HG02885 (cell line): ENCODE measurements around the gene RARB.
A peak's percentile ranks its signal among the peaks of the same experiment; 100 is the strongest.

Source experiments
- ATAC-seq: cut with Tn5 transposase; IDR thresholded peaks from one replicate; pipeline ENCODE4 v1.9.1; 2021; ENCODE audit warnings: mild to moderate bottlenecking; ENCODE audit not compliant: unreplicated experiment, poor library complexity

RARB gene

DNA sequence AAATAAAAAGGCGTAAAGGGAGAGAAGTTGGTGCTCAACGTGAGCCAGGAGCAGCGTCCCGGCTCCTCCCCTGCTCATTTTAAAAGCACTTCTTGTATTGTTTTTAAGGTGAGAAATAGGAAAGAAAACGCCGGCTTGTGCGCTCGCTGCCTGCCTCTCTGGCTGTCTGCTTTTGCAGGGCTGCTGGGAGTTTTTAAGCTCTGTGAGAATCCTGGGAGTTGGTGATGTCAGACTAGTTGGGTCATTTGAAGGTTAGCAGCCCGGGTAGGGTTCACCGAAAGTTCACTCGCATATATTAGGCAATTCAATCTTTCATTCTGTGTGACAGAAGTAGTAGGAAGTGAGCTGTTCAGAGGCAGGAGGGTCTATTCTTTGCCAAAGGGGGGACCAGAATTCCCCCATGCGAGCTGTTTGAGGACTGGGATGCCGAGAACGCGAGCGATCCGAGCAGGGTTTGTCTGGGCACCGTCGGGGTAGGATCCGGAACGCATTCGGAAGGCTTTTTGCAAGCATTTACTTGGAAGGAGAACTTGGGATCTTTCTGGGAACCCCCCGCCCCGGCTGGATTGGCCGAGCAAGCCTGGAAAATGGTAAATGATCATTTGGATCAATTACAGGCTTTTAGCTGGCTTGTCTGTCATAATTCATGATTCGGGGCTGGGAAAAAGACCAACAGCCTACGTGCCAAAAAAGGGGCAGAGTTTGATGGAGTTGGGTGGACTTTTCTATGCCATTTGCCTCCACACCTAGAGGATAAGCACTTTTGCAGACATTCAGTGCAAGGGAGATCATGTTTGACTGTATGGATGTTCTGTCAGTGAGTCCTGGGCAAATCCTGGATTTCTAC lies at the start of gene RARB:
Gene RARB (plus strand): TSS at position 322 of the 847 bp plus-strand sequence. CDS start 469 bp downstream, at position 791.
- peak; percentile 62 for ATAC-seq

DNA sequence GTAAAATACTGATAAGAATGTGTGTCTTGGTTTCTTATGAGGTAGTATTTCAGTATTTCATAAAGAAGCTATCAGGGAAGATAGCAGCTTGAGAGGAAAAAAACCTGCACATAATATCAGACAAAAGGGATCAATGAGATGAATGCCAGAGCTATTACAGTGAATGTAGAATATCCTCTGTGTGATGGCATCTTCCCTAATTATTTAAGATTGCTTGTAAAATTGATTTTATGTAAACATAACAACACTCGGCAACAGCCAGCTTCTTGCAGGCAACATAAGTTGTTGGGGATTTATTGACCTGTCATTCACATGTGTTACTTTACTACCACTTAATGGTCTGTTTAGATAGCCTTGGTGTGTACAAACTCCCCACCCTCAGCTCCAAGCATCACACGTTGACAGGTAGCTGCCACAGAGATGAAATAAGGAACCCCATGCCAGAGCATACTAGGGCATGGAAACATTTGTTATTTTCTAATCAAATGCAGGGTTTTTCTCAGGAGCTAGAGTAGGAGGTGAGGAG lies 49.2 kb upstream of the RARB start:
- ATAC-seq = no peak

DNA sequence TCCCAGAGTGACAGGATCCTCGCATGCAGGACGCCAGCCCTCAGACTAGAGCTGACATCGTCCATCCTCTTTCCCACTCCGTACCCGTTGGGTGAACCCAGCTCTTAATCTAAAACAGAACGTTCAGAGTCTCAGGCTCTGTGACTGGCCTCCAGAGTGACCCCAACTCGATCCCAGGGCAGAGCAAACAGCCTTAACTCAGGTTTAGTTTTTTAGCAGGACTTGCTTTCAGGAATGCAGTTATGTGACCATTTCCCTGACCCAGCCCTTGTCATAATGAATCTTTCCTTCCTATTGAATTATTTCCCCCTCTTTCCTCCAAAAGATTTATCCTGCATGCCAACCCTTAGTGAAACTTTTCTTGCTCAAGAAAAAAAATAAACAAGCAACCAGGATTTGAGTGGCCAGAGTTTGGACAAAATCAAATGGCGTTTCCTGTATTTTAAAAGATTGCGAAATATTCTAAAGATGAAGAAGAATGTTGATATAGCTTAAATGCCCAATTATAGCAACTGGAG lies 47.8 kb upstream of the RARB start:
- ATAC-seq = no peak

DNA sequence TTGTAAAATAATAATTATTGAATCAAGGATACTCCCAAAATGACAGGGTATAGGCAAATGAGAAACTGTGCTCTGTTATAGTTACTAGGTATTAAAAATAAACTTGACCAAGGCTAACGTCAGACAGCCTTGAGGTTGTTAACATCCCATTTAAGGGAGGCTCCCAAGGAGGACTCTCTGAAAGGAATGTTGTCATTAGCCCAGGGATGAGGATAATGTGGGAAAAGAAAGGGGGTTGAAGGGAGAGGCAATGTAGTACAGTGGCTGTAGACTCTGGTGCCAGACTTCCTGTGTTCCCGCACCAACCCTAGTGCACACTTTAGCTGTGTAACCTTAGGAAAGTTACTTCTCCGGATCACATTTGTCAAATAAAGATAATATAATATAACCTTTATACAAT lies 47.0 kb upstream of the RARB start:
- no peak for ATAC-seq

DNA sequence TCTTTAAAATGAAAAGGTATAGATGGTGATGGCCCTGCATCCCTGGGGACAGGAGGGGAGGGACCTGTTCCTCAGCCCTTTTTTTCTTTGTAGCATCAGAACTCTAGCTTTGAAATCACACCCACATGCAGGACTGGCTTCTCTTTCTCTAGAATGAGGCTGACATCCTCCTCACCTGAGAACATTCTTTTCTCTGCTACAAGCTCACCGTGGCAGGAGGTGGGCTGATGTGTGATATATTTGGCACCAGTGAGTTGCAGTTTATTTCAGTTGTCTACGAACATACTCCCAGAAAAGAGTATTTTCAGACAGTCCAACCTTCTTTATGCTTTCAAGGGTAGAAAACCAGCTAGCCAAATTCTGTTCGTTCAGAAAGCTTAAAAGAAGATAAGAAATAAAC lies 43.6 kb upstream of the RARB start:
- no peak for ATAC-seq

DNA sequence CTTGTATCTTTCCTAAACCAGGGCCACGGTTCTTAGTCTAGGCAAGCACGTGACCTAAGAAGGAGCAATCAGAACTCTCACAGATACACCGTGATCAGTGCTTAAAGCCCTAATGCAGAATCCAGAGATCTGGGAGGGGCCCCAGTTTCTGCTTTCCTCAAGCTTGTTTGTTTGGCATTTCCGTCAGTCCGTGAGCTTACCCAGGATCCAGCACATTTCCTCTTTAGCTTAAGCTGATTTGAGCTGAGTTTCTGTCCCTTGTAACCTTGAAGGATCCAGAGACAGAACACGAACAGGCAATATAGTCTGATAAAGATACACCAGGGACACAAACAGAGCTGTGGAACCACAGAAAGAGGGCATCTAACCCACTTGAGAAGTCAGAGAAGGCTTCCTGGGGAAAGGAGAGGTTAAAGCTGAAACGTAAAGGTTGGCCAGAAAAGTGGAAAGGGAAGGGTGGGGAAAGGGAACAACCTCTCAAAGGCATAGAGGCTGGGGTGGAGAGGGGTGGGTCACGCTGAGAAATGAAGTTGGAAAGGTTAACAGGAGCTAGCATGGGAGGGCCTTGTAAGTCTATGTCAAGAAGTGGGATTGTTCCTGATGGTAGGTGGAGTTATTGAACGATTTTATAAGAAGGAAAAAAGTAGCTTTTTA lies 42.1 kb upstream of the RARB start:
- no peak for ATAC-seq

DNA sequence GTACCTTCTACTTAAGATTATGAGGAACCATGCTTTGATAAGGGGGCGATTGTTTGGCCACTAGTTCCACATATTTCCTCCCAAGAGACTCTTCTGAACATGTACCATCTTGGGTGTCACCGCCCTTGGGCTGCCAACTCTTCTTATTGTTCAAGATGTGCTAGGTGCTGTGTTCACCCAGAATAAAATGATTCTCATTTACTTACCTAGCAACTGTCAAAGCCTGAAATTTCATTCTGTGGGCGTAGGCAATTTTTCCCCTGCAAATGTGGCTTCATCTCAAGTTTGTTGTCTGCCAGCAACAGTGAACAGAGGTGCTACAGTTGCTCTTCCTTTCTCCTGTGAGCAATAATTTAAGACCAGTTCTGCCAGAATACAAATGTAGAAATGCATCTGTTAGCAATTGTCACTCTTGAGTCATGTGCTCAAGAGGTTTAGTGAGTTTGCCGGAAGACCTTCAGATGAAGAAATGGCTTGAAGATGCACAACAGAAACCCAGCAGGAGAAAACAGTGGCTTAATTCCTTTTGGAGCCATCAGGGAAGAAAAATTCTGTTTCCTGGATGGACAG lies 41.3 kb upstream of the RARB start:
- ATAC-seq = no peak

DNA sequence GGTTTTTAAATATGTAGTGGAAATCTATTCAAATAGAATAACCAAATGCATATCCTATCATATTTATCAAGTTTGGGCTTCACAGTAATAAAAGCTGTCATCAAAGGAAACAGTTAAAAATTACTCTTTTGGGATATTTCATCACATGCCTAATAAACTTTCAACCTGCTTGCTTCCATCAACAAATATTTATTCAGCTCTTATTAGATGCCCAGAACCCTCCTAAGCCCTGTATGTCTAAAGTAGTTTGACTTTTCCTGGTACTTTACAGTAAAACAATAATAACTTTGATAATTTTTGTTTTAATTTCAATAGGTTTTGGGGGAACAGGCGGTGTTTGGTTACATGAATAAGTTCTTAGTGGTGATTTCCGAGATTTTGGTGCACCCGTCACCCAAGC lies 37.5 kb upstream of the RARB start:
- ATAC-seq = no peak

DNA sequence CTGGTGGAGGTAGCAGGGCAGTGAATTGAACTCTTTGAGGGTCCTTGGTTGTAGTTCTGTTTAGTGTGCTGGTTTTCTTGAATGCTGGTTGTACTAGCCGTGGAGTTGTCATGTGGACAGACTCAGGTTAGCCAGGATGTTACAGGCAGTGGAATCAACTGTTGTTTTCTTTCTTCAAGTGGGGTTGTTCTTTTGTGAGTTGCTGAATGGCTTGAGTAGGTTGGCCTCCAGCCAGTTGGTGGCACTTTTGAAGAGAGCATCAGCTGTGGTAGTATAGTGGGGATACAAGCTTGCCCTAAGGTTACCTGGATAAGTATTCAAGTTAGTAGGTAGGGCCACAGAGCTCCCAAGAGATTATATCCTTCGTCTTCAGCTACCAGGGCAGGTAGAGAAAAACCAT lies 31.8 kb upstream of the RARB start:
- ATAC-seq = no peak

DNA sequence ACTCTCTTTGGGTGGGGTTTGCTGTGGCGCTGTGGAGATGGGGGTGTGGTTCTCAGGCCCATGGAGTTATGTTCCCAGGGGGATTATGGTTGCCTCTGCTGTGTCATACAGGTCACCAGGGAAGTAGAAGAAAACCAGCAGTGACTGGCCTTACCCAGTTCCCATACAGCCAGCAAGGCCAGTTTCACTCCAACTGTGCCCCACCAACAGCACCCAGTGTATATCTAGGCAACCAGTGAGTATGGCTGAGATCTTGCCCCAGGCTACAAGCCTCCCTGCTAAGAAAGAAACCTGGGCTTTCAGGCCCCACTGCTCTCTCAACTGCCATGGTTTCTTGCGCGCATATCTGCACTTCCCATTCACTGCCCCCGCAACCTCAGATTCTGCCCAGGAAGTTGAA lies 31.4 kb upstream of the RARB start:
- no peak for ATAC-seq

DNA sequence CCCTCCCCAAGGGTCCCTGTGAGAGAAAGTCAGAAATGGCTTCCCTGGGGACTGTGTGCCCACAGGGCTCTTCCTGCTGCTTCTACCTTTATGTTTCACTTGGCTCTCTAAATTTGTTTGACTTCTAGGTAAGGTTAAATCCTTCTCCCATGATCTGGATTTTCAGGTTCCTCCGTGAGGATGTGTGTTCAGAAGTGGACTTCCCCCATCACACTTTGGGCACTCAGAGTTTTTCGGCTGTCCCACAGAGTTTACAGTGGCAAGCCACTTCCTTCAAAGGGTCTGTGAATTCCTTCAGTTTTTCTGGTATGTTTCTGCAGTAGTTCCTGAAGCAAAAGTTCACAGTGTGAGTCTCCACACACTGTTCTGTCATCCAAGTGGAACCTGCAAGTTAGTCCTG lies 30.9 kb upstream of the RARB start:
- no peak for ATAC-seq

DNA sequence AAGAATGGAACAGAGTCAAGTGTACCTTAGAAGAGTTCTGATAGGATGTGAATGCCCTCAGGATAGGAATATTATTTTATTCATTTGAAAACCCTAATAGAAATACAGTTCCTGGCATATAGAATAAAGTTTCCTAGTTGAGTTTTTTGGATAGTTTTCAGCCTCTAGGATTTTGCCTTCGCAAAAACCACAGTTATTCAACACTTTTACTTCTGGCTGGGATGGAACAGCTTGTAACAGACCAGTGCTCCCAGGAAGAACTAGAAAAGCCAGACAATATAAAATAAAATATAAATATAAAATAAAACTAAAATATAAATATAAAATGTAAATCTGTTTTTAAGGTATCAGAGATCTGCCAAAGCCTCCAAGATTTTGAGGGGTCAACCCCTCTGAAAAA lies 27.5 kb upstream of the RARB start:
- no peak for ATAC-seq

DNA sequence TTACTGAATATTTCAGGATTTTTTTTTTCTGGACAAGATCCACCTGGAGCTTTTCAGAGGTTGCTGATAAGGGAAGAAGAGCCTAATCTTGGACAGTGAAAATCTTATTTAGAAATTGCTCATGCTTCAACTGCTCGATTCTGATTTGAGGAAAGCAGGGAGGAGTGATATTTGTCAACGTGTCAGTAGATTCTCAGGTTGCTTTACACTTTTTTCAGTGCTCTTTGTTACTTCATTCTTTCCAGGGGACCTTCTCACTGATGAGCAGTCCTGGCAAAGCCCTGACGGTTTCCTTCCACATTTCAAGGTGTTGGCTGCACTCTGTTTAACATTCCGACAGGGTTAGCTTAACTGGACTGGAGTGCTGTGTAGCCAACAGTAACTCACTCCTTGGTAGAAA lies 24.1 kb upstream of the RARB start:
- no peak for ATAC-seq

DNA sequence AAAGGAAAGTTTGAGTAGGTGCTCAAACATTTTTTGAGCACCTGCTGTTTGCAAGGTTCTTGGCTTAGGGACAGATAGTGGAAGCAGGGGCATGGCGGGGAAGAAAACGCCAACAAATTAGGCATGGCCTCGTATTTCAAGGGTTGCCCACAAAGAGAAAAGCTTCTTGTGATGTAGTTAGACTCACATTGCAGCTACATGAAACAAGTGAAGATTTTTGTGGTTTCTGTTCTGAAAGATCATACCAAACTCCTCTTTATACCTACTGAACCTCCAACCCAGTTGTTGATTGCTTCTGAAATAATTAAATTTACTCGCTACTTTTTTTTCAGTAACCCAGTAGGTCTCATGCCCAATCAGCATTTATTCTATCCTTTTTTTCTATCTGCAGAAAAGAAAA lies 23.5 kb upstream of the RARB start:
- no peak for ATAC-seq

DNA sequence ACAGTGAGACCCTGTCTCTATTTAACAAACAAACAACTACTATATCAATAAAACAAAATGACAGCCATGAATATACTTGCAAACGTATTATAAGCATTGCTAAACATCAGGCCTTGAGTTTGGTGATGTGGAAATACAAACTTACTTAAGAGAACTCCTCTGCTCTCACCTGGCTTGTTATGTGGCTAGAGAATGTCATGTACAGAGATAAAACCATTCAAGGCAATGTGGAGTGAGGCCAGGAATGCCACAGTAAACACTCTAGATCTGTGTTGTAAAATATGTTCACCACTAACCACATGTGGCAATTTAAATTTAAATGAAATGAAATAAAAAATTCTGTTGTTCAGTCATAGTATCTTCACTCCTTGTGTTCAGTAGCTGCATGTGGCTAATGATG lies 22.7 kb upstream of the RARB start:
- no peak for ATAC-seq

DNA sequence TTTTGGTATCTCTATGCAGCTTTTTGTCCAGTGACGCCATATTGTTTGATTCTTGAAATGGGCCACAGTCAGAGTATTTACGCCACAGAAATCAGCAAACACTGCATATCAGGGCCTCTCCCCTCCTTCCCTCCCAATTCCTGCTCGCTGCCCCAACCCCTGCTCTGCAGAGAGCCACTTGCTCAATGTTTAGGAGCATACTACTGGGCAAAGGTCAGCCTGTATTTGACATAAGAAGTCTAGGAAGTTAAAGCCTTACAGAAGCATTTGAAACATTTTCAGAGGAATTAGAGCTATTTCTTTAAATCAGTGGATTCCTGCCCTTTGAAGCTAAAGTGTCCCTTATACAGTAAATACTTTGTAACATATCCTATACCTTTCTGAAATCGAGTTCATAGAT lies 17.4 kb upstream of the RARB start:
- ATAC-seq = no peak

DNA sequence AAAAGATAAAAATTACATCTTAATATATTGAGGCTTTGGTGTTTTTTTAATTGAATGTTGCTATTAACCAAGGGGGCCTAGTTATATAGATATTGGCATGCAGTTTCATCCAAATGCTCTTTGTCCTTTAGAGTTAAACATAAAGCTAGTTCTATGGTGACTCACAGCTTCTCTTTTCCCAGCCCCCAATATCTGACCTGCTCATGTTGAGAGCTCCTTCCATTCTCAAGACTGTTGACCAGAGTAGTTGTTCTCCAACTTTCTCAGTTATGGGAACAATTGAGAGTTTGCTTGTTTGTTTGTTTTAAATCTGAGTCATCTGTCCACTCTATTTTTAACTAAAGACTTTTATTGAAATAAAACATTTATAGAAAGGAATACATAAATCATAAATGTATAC lies 15.8 kb upstream of the RARB start:
- no peak for ATAC-seq

DNA sequence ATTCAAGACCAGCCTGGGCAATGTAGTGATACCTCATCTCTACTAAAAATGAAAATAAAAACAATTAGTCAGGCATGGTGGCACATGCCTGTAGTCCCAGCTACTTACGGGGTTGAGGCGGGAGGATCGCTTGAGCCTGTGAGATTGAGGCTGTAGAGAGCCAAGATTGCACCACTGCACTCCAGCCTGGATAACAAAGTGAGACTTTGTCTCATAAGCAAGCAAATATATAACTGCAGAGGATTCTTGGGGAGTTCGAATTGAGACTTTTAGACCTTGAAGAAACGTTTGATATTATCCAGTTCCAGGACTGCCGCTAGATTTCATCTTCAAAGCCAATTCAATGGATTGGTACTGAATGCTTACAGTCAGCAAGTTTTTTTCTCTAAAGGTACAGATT lies 11.9 kb upstream of the RARB start:
- ATAC-seq = no peak

DNA sequence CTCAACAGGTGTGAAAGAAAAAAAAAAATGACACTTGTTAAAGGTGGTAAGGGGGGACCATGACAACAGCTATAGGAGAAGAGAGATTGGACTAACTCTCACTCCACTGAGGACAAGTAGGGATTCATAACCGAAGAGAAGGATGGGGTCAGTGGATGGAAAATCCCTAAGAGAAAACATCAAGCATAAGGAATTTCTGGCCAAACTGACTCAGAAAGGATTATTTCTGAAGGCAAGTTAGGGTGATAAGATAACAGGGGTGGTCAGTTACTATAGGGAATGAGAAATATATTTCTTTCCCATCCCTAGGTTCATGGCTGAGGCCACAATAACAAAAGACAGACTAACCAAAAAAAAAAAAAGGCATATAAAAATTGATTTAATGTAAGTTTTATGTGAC lies 9.5 kb upstream of the RARB start:
- no peak for ATAC-seq

DNA sequence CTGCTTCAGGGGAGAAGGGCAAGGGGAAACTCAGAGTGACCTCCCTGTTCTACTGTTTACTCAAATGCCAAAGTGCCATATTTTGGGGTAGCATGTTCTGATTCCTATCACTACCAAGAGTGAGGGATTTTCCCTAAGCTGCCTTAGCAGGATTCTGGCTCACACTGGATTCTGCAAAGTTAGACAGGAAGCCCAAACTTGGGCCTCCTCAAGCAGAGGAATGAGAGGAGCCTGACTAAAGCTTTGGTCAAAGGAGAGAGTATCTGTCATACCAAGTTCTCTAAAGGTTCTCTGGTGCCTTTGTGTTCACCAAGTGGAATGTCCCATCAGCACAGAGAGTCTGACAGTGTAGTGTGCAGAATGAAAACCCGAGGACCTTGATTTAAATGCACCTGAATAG lies 8.8 kb upstream of the RARB start:
- no peak for ATAC-seq

DNA sequence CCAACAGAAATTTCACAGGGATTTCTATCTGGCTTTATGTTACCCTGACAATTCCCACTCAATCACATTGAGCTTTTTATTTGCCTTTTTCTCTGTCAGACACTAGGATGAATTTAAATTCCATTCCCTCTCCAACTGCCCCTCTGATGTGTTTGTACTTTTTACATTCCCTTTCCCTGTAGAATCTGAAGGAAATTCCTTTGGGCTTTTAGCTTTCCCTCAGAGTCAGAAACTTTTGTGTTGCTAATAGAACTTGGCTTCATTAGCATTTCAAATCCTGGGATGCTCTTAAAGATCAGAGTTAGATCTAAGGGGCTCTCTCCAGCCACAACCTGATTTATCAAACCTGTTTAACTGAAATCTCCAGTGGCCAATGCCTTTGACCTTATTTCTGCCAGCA lies 7.9 kb upstream of the RARB start:
- no peak for ATAC-seq
